Measurements from ENCODE around the gene FKBP5. TPM values are rescaled to one million over a fixed set of nuclear protein-coding genes. Genes with fewer than 3 reads are reported as not detected.

Gene FKBP5
- polyA plus RNA-seq, 2 of the 4 experiments (the other 2 are of a cell fraction): 8.4 to 11.7 TPM

- TF ChIP-seq REST (IDR thresholded peaks at IDR 0.05): no peak
- TF ChIP-seq ZSCAN20 (CRISPR knock-in tag; IDR thresholded peaks at IDR 0.05): no peak
- no peak for TF ChIP-seq BHLHE40 (IDR thresholded peaks at IDR 0.05; ENCODE audit: low read depth, low read length)
- TF ChIP-seq TFCP2L1 (CRISPR knock-in tag; IDR thresholded peaks at IDR 0.05): no peak
- TF ChIP-seq HES2 (IDR thresholded peaks at IDR 0.05): no peak
- no peak for TF ChIP-seq RARB (CRISPR knock-in tag; IDR thresholded peaks at IDR 0.05)
Observed at GRCh38 chr6:35677456-35677855, 11.3 kb downstream of the FKBP5 start (continued).

- 89% methylated on average over 4 of the region's 4 CpGs for WGBS (ENCODE audit: missing lambda C conversion rate)
- Histone ChIP-seq H3K4me1 (no peaks in the 10 kb centered on the region), H3K27ac (no peak overlapping the region), H3K4me2 (no peak overlapping the region), H3K9me3 (no peaks in the 10 kb centered on the region), H3K4me3 (no peak overlapping the region)
- ChIA-PET POLR2A (no interaction called here), CTCF (interaction anchor here (0.6 to 1.7 kb wide), 2 partner anchors 43 to 114 kb away, joined by 3 read pairs; no protein-coding TSS in a partner anchor)
- FAIRE-seq (no peak), ATAC-seq (no peak), DNase-seq (ENCODE audit: low read depth in 1 of 2, low spot score in 1 of 2) (no peak)
- TF ChIP-seq RAD21 (conservative IDR thresholded peaks at IDR 0.05 in 1 of 2, IDR thresholded peaks at IDR 0.05 in 1 of 2) (no peak), ESRRA (IDR thresholded peaks at IDR 0.05; ENCODE audit: borderline replicate concordance, low read length) (no peak), RFX5 (IDR thresholded peaks at IDR 0.05) (no peak), REST (IDR thresholded peaks at IDR 0.05) (no peak), SREBF2 (IDR thresholded peaks at IDR 0.05) (no peak), FOXS1 (CRISPR knock-in tag; IDR thresholded peaks at IDR 0.05) (no peak), ZC3H11A (IDR thresholded peaks at IDR 0.05) (no peak), CBX8 (IDR thresholded peaks at IDR 0.05) (no peak)
Observed at GRCh38 chr6:35675871-35676459, 12.8 kb downstream of the FKBP5 start.

GRCh38 chr6:35674594-35674993, 14.1 kb downstream of the FKBP5 start:
- WGBS (ENCODE audit: missing lambda C conversion rate): 92% methylated on average over 3 of the region's 3 CpGs
- DNase-seq (ENCODE audit: low read depth in 1 of 2, low spot score in 1 of 2): no peak
- no peak overlapping the region for H3K4me3 ChIP-seq
- no peak overlapping the region for H3K4me2 ChIP-seq
- peaks cover 4% of the 10 kb centered on the region; the same call in 1 of the 3 replicates for H3K4me1 ChIP-seq
- ChIA-PET CTCF (interaction anchor here (1.3 kb wide), 1 partner anchor 9 kb away, joined by 4 read pairs; no protein-coding TSS in a partner anchor), POLR2A (no interaction called here)
- no peak for ATAC-seq
- H3K27ac ChIP-seq: no peak overlapping the region
- no peak for FAIRE-seq
- TF ChIP-seq RAD21 (conservative IDR thresholded peaks at IDR 0.05 in 1 of 2, IDR thresholded peaks at IDR 0.05 in 1 of 2): no peak
- no peak for TF ChIP-seq BHLHE40 (IDR thresholded peaks at IDR 0.05; ENCODE audit: low read depth, low read length)
- no peak for TF ChIP-seq HDAC2 (IDR thresholded peaks at IDR 0.05)
- no peak for TF ChIP-seq HOXA7 (CRISPR knock-in tag; IDR thresholded peaks at IDR 0.05)
- no peak for TF ChIP-seq ZNF302 (CRISPR knock-in tag; IDR thresholded peaks at IDR 0.05)
- TF ChIP-seq FOXS1 (CRISPR knock-in tag; IDR thresholded peaks at IDR 0.05): no peak
- no peak for TF ChIP-seq MAFK (IDR thresholded peaks at IDR 0.05; ENCODE audit: partially characterized antibody)
- no peak for TF ChIP-seq POLR2AphosphoS2 (conservative IDR thresholded peaks at IDR 0.05; ENCODE audit: low read length)
- no peak for TF ChIP-seq HMGXB4 (CRISPR knock-in tag; IDR thresholded peaks at IDR 0.05; ENCODE audit: borderline replicate concordance)
- no peak for TF ChIP-seq ELK1 (IDR thresholded peaks at IDR 0.05; ENCODE audit: low read depth, low read length)
- TF ChIP-seq HEYL (CRISPR knock-in tag; IDR thresholded peaks at IDR 0.05): no peak
- no peak for TF ChIP-seq SREBF2 (IDR thresholded peaks at IDR 0.05)
- no peak for TF ChIP-seq MAX (IDR thresholded peaks at IDR 0.05)
- TF ChIP-seq RCOR1 (IDR thresholded peaks at IDR 0.05; ENCODE audit: low read depth, low read length): no peak
- TF ChIP-seq NR3C1 (IDR thresholded peaks at IDR 0.05): no peak
- H3K9me3 ChIP-seq: no peaks in the 10 kb centered on the region
